Inferior parietal cortex (tissue), 1 donor: Measurements from ENCODE around the gene DPAGT1.
"Not testable (repeated sequence)": the region's sequence is repeated elsewhere in the genome, so short reads cannot be mapped to it uniquely, and the experiment has no call there.

Experiments used
- DNase-seq: peaks from one replicate; pipeline ENCODE4 v3.0.0-alpha.2; 2016; ENCODE audit errors: extremely low spot score

DPAGT1 gene

GRCh38 chr11:119093942-119094815, 7.5 kb downstream of the DPAGT1 start:
- DNase-seq: no peak

- DNase-seq: no peak
Measured at GRCh38 chr11:119092880-119093842, 8.5 kb downstream of the DPAGT1 start.

- DNase-seq: no peak
Measured at GRCh38 chr11:119091966-119092879, 9.4 kb downstream of the DPAGT1 start.

- DNase-seq: no peak
Measured at GRCh38 chr11:119091178-119091577, 10.5 kb downstream of the DPAGT1 start.

GRCh38 chr11:119089319-119089718, 12.3 kb downstream of the DPAGT1 start:
- DNase-seq: no peak

- no peak for DNase-seq
Measured at GRCh38 chr11:119088406-119088805, 13.2 kb downstream of the DPAGT1 start.

- DNase-seq: no peak
Measured at GRCh38 chr11:119087747-119088241, 13.9 kb downstream of the DPAGT1 start.

- no peak for DNase-seq
Measured at GRCh38 chr11:119087123-119087522, 14.5 kb downstream of the DPAGT1 start.

- DNase-seq: no peak
Measured at GRCh38 chr11:119085437-119085847, 16.2 kb downstream of the DPAGT1 start.

- peak; percentile 98 for DNase-seq
Measured at GRCh38 chr11:119084663-119085436, 16.8 kb downstream of the DPAGT1 start, which contains the start of gene HMBS. Gene HMBS (plus strand): TSS chr11:119084881. CDS start chr11:119085034, 153 bp downstream.

GRCh38 chr11:119081682-119082260, 19.9 kb downstream of the DPAGT1 start:
- DNase-seq: peak; percentile 74

GRCh38 chr11:119078675-119079420, 22.8 kb downstream of the DPAGT1 start:
- DNase-seq: no peak

- no peak for DNase-seq
Measured at GRCh38 chr11:119077839-119078238, 23.8 kb downstream of the DPAGT1 start.

GRCh38 chr11:119067371-119068222, 34.1 kb downstream of the DPAGT1 start, which contains the start of gene VPS11:
Gene VPS11 (plus strand): TSS chr11:119067818. CDS start chr11:119067824, 6 bp downstream.
- peak; percentile 96 for DNase-seq

- DNase-seq: no peak
Measured at GRCh38 chr11:119065369-119065768, 36.3 kb downstream of the DPAGT1 start.

GRCh38 chr11:119062779-119063178, 38.9 kb downstream of the DPAGT1 start:
- no peak for DNase-seq

GRCh38 chr11:119061256-119061655, 40.4 kb downstream of the DPAGT1 start:
- no peak for DNase-seq

GRCh38 chr11:119059128-119059527, 42.5 kb downstream of the DPAGT1 start:
- DNase-seq: not testable (repeated sequence)
